HepG2 (cell line): ENCODE data around the gene ZBTB37. TPM values are rescaled to one million over a fixed set of nuclear protein-coding genes. Genes with fewer than 3 reads are reported as not detected.
A peak's percentile ranks its signal among the peaks of the same experiment; 100 is the strongest.

Experiments
- AGO2 ChIP-seq: fragments of 200-400 bp; formaldehyde crosslinking; optimal IDR thresholded peaks from 2 replicates; pipeline ENCODE3; 2017; ENCODE audit warnings: mild to moderate bottlenecking, low read depth, low read length, moderate library complexity
- CTCF ChIP-seq: sonication (generic); formaldehyde crosslinking; IDR thresholded peaks from 2 replicates; pipeline ENCODE4 v1.5.0; 2020; ENCODE audit warnings: mild to moderate bottlenecking, missing genetic modification reagents, moderate library complexity
- DR1 ChIP-seq: sonication (generic); formaldehyde crosslinking; IDR thresholded peaks from 2 replicates; pipeline ENCODE4 v1.8.0; 2021; ENCODE audit warnings: mild to moderate bottlenecking, missing genetic modification reagents, inconsistent platforms
- E2F2 ChIP-seq: sonication (generic); formaldehyde crosslinking; IDR thresholded peaks from 2 replicates; pipeline ENCODE4 v1.4.0; 2020; ENCODE audit warnings: missing genetic modification reagents, borderline replicate concordance
- EED ChIP-seq: sonication (generic); formaldehyde crosslinking; IDR thresholded peaks from 2 replicates; pipeline ENCODE4 v1.5.0; 2020; ENCODE audit warnings: mild to moderate bottlenecking, missing genetic modification reagents
- ETS1 ChIP-seq: sonication (generic); formaldehyde crosslinking; IDR thresholded peaks from 2 replicates; pipeline ENCODE4 v1.4.0; 2020; ENCODE audit warnings: missing genetic modification reagents
- JUND ChIP-seq: sonication (generic); formaldehyde crosslinking; IDR thresholded peaks from 2 replicates; pipeline ENCODE4 v1.8.0; 2022; ENCODE audit warnings: mild to moderate bottlenecking, missing genetic modification reagents
- NCOA5 ChIP-seq: sonication (generic); formaldehyde crosslinking; IDR thresholded peaks from 2 replicates; pipeline ENCODE4 v1.4.0; 2020; ENCODE audit warnings: missing genetic modification reagents
- NFATC3 ChIP-seq: sonication (generic); formaldehyde crosslinking; IDR thresholded peaks from 2 replicates; pipeline ENCODE4 v1.5.1; 2020; ENCODE audit warnings: mild to moderate bottlenecking, missing genetic modification reagents
- NR2F6 ChIP-seq, 2 experiments: IDR thresholded peaks; 2 replicates each; pipeline ENCODE4 v1.6.1; 2016; ENCODE audit warnings: antibody characterized with exemption in 1 of 2, mild to moderate bottlenecking in 1 of 2
- SP4 ChIP-seq: sonication (generic); formaldehyde crosslinking; IDR thresholded peaks from 2 replicates; pipeline ENCODE4 v1.8.1; 2023; ENCODE audit warnings: mild to moderate bottlenecking, missing genetic modification reagents
- SP5 ChIP-seq: IDR thresholded peaks from 2 replicates; pipeline ENCODE4 v1.6.1; 2016; ENCODE audit warnings: low read depth, borderline replicate concordance
- U2AF2 ChIP-seq: fragments of 200-400 bp; formaldehyde crosslinking; IDR thresholded peaks from 2 replicates; pipeline ENCODE4 v1.6.1; 2017; ENCODE audit warnings: low read depth, mild to moderate bottlenecking, low read length
- WIZ ChIP-seq: sonication (generic); formaldehyde crosslinking; IDR thresholded peaks from 2 replicates; pipeline ENCODE4 v1.5.1; 2020; ENCODE audit warnings: mild to moderate bottlenecking, missing genetic modification reagents
- ZNF224 ChIP-seq: sonication (generic); formaldehyde crosslinking; IDR thresholded peaks from 2 replicates; pipeline ENCODE4 v1.5.0; 2020; ENCODE audit warnings: mild to moderate bottlenecking, missing genetic modification reagents
- ZNF431 ChIP-seq: sonication (generic); formaldehyde crosslinking; IDR thresholded peaks from 2 replicates; pipeline ENCODE4 v1.9.0; 2022; ENCODE audit warnings: missing genetic modification reagents, low read depth, mild to moderate bottlenecking, borderline replicate concordance
- ZNF446 ChIP-seq: sonication (generic); formaldehyde crosslinking; IDR thresholded peaks from 2 replicates; pipeline ENCODE4 v1.5.0; 2020; ENCODE audit warnings: mild to moderate bottlenecking, missing genetic modification reagents
- ZNF468 ChIP-seq: sonication (generic); formaldehyde crosslinking; IDR thresholded peaks from 2 replicates; pipeline ENCODE4 v1.8.0; 2022; ENCODE audit warnings: mild to moderate bottlenecking, moderate library complexity, missing genetic modification reagents
- ZNF563 ChIP-seq: sonication (generic); formaldehyde crosslinking; IDR thresholded peaks from 2 replicates; pipeline ENCODE4 v1.8.0; 2022; ENCODE audit warnings: mild to moderate bottlenecking, moderate library complexity, missing genetic modification reagents
- ZNF615 ChIP-seq: sonication (generic); formaldehyde crosslinking; IDR thresholded peaks from 2 replicates; pipeline ENCODE4 v1.5.0; 2020; ENCODE audit warnings: mild to moderate bottlenecking, missing genetic modification reagents, borderline replicate concordance
- ZNF709 ChIP-seq: sonication (generic); formaldehyde crosslinking; IDR thresholded peaks from 2 replicates; pipeline ENCODE4 v1.5.0; 2020; ENCODE audit warnings: mild to moderate bottlenecking, missing genetic modification reagents
- ZNF724P ChIP-seq: sonication (generic); formaldehyde crosslinking; IDR thresholded peaks from 2 replicates; pipeline ENCODE4 v1.8.0; 2022; ENCODE audit warnings: missing genetic modification reagents, borderline replicate concordance
- ZNF775 ChIP-seq: sonication (generic); formaldehyde crosslinking; IDR thresholded peaks from 2 replicates; pipeline ENCODE4 v1.4.0; 2020; ENCODE audit warnings: missing genetic modification reagents, mild to moderate bottlenecking, moderate library complexity, borderline replicate concordance
- ZSCAN31 ChIP-seq: sonication (generic); formaldehyde crosslinking; IDR thresholded peaks from 2 replicates; pipeline ENCODE4 v1.5.0; 2020; ENCODE audit warnings: low read depth, mild to moderate bottlenecking, missing genetic modification reagents
- polyA plus RNA-seq, 8 experiments: library from polyadenylated mRNA; depleted of rRNA in 3 of 8; stranded (reverse) in 7 of 8; unstranded in 1 of 8; fragments of >200 nt; fragmentation: Illumina TruSeq in 4 of 8; extraction: Trizol in 4 of 8; gene quantifications; 2 replicates each; pipeline versions ENCODE4 v1.2.1 to v1.2.3, GENCODE V29; 2011 to 2016; ENCODE audit warnings: low read depth in 4 of 8, missing spikeins in 1 of 8, mixed read lengths in 1 of 8; ENCODE audit not compliant: insufficient read depth in 1 of 8
- total RNA-seq, 5 experiments: library from RNA; depleted of rRNA; stranded (reverse); fragments of >200 nt; fragmentation: Illumina TruSeq; extraction: Trizol; gene quantifications; 2 replicates each; pipeline ENCODE4 v1.2.3, GENCODE V29; 2016; ENCODE audit warnings: low read depth in 1 of 5
- TF ChIP-seq, protein P1 (sequence below): IDR thresholded peaks from 2 replicates; pipeline ENCODE4 v1.6.1; 2016

Gene ZBTB37
- total and polyA plus RNA-seq, 2 of the 13 experiments (the other 11 are each of a cell fraction or from before 2014, with no cell fraction given): 2.6 to 7.7 TPM

GRCh38 chr1:173868266-173869020 is at the start of gene ZBTB37 (continued):
- TF ChIP-seq SP5 (peak; percentile 45; the same call in 1 of the 2 replicates), U2AF2 (no peak), ZNF446 (0 out of 2 replicates have a peak, but pooled peaks have one; percentile 34), SP4 (CRISPR knock-in tag) (no peak; the same call in none of the 2 replicates), EED (CRISPR knock-in tag) (0 out of 2 replicates have a peak, but pooled peaks have one; percentile 45), NR2F6 (IDR thresholded peaks at IDR 0.05) (no peak), NR2F6 (CRISPR knock-in tag; IDR thresholded peaks at IDR 0.05) (peak; percentile 38), ZNF563 (peak; percentile 67; the same call in 1 of the 2 replicates), CTCF (CRISPR knock-in tag) (peak; percentile 38), ZNF709 (0 out of 2 replicates have a peak, but pooled peaks have one; percentile 28), AGO2 (no peak), ZNF431 (no peak), ZNF468 (CRISPR knock-in tag) (no peak), ZNF224 (CRISPR knock-in tag) (no peak), WIZ (no peak), ZNF775 (peak; percentile 95), ETS1 (CRISPR knock-in tag) (no peak), NCOA5 (CRISPR knock-in tag) (no peak), DR1 (CRISPR knock-in tag) (no peak), E2F2 (CRISPR knock-in tag) (no peak), ZNF724P (CRISPR knock-in tag) (no peak), JUND (CRISPR knock-in tag) (peak; percentile 25; the same call in 1 of the 2 replicates), ZSCAN31 (CRISPR knock-in tag) (peak; percentile 66; the same call in 1 of the 2 replicates), ZNF615 (no peak), NFATC3 (CRISPR knock-in tag) (no peak)
- TF ChIP-seq, protein P1, sequence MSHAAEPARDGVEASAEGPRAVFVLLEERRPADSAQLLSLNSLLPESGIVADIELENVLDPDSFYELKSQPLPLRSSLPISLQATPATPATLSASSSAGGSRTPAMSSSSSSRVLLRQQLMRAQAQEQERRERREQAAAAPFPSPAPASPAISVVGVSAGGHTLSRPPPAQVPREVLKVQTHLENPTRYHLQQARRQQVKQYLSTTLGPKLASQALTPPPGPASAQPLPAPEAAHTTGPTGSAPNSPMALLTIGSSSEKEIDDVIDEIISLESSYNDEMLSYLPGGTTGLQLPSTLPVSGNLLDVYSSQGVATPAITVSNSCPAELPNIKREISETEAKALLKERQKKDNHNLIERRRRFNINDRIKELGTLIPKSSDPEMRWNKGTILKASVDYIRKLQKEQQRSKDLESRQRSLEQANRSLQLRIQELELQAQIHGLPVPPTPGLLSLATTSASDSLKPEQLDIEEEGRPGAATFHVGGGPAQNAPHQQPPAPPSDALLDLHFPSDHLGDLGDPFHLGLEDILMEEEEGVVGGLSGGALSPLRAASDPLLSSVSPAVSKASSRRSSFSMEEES (CRISPR knock-in tag): 0 out of 2 replicates have a peak, but pooled peaks have one; percentile 23
